NCI-H1417 treated with DMSO at 0.1 percent for 48 hours (cell line): ENCODE data around the gene KRTAP5-7.

Experiments
- DNase-seq: peaks from one replicate; lab custom pipeline; 2025; lab: John Stamatoyannopoulos, UW

The KRTAP5-7 gene

GRCh38 chr11:71495286-71496230 is 31.5 kb upstream of the KRTAP5-7 start:
- DNase-seq, result no peak

- DNase-seq, result no peak
These were observed 30.6 kb upstream of the KRTAP5-7 start for GRCh38 chr11:71496421-71496820.

- DNase-seq, result no peak
These were observed 29.0 kb upstream of the KRTAP5-7 start for GRCh38 chr11:71498091-71498490.

GRCh38 chr11:71499125-71499524 is 27.9 kb upstream of the KRTAP5-7 start:
- no peak for DNase-seq

- no peak for DNase-seq
These were observed 27.5 kb upstream of the KRTAP5-7 start for GRCh38 chr11:71499546-71499945.

GRCh38 chr11:71500601-71501021 is 26.5 kb upstream of the KRTAP5-7 start:
- no peak for DNase-seq

GRCh38 chr11:71501071-71501985 is 25.7 kb upstream of the KRTAP5-7 start:
- no peak for DNase-seq

- DNase-seq, result no peak
These were observed 25.0 kb upstream of the KRTAP5-7 start for GRCh38 chr11:71502026-71502425.

- DNase-seq, result no peak
These were observed 24.1 kb upstream of the KRTAP5-7 start for GRCh38 chr11:71502871-71503435.

- DNase-seq, result peak; percentile 21
These were observed 22.5 kb upstream of the KRTAP5-7 start for GRCh38 chr11:71504531-71504930.

- no peak for DNase-seq
These were observed 22.1 kb upstream of the KRTAP5-7 start for GRCh38 chr11:71505001-71505400.

- DNase-seq, result no peak
These were observed 21.3 kb upstream of the KRTAP5-7 start for GRCh38 chr11:71505781-71506180.

GRCh38 chr11:71507102-71507501 is 20.0 kb upstream of the KRTAP5-7 start:
- no peak for DNase-seq

- DNase-seq, result no peak
These were observed 8.3 kb upstream of the KRTAP5-7 start for GRCh38 chr11:71518506-71519471.

- no peak for DNase-seq
These were observed 7.5 kb upstream of the KRTAP5-7 start for GRCh38 chr11:71519546-71519945.

GRCh38 chr11:71525188-71525937 is 1.7 kb upstream of the KRTAP5-7 start:
- DNase-seq, result no peak

GRCh38 chr11:71525938-71526495 is 1.1 kb upstream of the KRTAP5-7 start:
- DNase-seq, result no peak

- DNase-seq, result no peak
These were observed 626 bp downstream of the KRTAP5-7 start for GRCh38 chr11:71527576-71528210.

GRCh38 chr11:71530602-71531001 is 3.5 kb downstream of the KRTAP5-7 start:
- no peak for DNase-seq
